OCI-LY3 (cell line): ENCODE results near the gene SCARF1.
A peak's percentile ranks its signal among the peaks of the same experiment; 100 is the strongest.

Experiments
- H2AFZ ChIP-seq: fragments of 200-600, 300-600 bp; shearing (Covaris generic); 2 replicates; pipeline ENCODE4 v1.6.0; 2014; ENCODE audit warnings: antibody characterized with exemption, low read depth, low read length
- H3K27ac ChIP-seq: fragments of 200-600, 300-600 bp; sonication (generic); 2 replicates; pipeline ENCODE4 v1.5.1; 2014; ENCODE audit warnings: mild to moderate bottlenecking, low read length, moderate library complexity, mixed read lengths
- H3K27me3 ChIP-seq: fragments of 200-600, 300-600 bp; sonication (generic); 2 replicates; pipeline ENCODE4 v1.6.1; 2014; ENCODE audit warnings: low read depth, low read length, mixed read lengths
- H3K36me3 ChIP-seq: fragments of 200-600, 300-600 bp; sonication (generic); replicated peaks from 2 replicates; pipeline ENCODE3; 2014; ENCODE audit warnings: low read depth, low read length, mixed read lengths
- H3K4me1 ChIP-seq: fragments of 300-600, 200-600 bp; sonication (generic); 2 replicates; pipeline ENCODE4 v1.6.1; 2014; ENCODE audit warnings: low read length, mixed read lengths
- H3K4me2 ChIP-seq: fragments of 200-600, 300-600 bp; sonication (generic); 2 replicates; pipeline ENCODE4 v1.6.1; 2014; ENCODE audit warnings: low read length, mixed read lengths
- H3K4me3 ChIP-seq: fragments of 300-600, 200-600 bp; sonication (generic); 2 replicates; pipeline ENCODE4 v1.5.1; 2014; ENCODE audit warnings: antibody characterized with exemption, mild to moderate bottlenecking, low read length, moderate library complexity
- H3K79me2 ChIP-seq: fragments of 300-600, 200-600 bp; shearing (Covaris generic); 2 replicates; pipeline ENCODE4 v1.6.1; 2014; ENCODE audit warnings: mild to moderate bottlenecking, low read length, mixed read lengths
- H3K9ac ChIP-seq: fragments of 300-600, 200-600 bp; shearing (Covaris generic); 2 replicates; pipeline ENCODE4 v1.6.0; 2014; ENCODE audit warnings: mild to moderate bottlenecking, low read length, moderate library complexity
- H3K9me3 ChIP-seq: fragments of 200-600, 300-600 bp; shearing (Covaris generic); 2 replicates; pipeline ENCODE4 v1.6.1; 2014; ENCODE audit warnings: low read length, mixed read lengths; ENCODE audit not compliant: insufficient read depth
- H4K20me1 ChIP-seq: fragments of 200-600, 300-600 bp; sonication (generic); 2 replicates; pipeline ENCODE4 v1.6.1; 2016; ENCODE audit warnings: low read length, mixed read lengths; ENCODE audit not compliant: insufficient read depth
- EZH2phosphoT487 ChIP-seq: fragments of 200-600 bp; shearing (Covaris generic); IDR thresholded peaks from 2 replicates; pipeline ENCODE4 v1.6.1; 2018; ENCODE audit warnings: antibody characterized with exemption, mixed run types, low read depth
- TF ChIP-seq, protein P1 (sequence below): fragments of 200-600, 300-600 bp; sonication (generic); IDR thresholded peaks from 2 replicates; pipeline ENCODE4 v1.5.1; 2014; ENCODE audit warnings: antibody characterized with exemption, low read length, low read depth

SCARF1 gene

GRCh38 chr17:1628856-1629503, 16.6 kb downstream of the SCARF1 start:
- Histone ChIP-seq H3K27me3 (peaks cover 3% of the 10 kb centered on the region), H3K4me1 (peaks cover 25% of the 10 kb centered on the region), H3K9ac (peak overlapping the region; percentile 81), H3K4me2 (peak overlapping the region; percentile 99), H3K79me2 (no peaks in the 10 kb centered on the region), H3K4me3 (peak overlapping the region; percentile 97), H3K36me3 (no peaks in the 10 kb centered on the region), H4K20me1 (no peaks in the 10 kb centered on the region), H3K27ac (peak overlapping the region; percentile 56), H3K9me3 (no peaks in the 10 kb centered on the region), H2AFZ (no peak overlapping the region; the same call in 1 of the 2 replicates)
- TF ChIP-seq, protein P1, sequence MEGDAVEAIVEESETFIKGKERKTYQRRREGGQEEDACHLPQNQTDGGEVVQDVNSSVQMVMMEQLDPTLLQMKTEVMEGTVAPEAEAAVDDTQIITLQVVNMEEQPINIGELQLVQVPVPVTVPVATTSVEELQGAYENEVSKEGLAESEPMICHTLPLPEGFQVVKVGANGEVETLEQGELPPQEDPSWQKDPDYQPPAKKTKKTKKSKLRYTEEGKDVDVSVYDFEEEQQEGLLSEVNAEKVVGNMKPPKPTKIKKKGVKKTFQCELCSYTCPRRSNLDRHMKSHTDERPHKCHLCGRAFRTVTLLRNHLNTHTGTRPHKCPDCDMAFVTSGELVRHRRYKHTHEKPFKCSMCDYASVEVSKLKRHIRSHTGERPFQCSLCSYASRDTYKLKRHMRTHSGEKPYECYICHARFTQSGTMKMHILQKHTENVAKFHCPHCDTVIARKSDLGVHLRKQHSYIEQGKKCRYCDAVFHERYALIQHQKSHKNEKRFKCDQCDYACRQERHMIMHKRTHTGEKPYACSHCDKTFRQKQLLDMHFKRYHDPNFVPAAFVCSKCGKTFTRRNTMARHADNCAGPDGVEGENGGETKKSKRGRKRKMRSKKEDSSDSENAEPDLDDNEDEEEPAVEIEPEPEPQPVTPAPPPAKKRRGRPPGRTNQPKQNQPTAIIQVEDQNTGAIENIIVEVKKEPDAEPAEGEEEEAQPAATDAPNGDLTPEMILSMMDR: peak; percentile 43
- TF ChIP-seq EZH2phosphoT487: no peak

GRCh38 chr17:1627982-1628855, 17.3 kb downstream of the SCARF1 start, which contains the start of gene SLC43A2:
Gene SLC43A2, minus strand, starts transcription at chr17:1628834. Its CDS starts 960 bp downstream, at chr17:1627874.
- no peak for TF ChIP-seq EZH2phosphoT487
- TF ChIP-seq, protein P1: no peak
- H4K20me1 ChIP-seq: no peaks in the 10 kb centered on the region
- peak within 1 kb of the TSS; percentile 97 for H3K4me3 ChIP-seq
- peak within 1 kb of the TSS; percentile 46 for H2AFZ ChIP-seq
- H3K4me1 ChIP-seq: peaks cover 25% of the 10 kb centered on the region
- no peaks in the 10 kb centered on the region for H3K9me3 ChIP-seq
- peak within 1 kb of the TSS; percentile 99 for H3K4me2 ChIP-seq
- peaks cover 3% of the 10 kb centered on the region for H3K27me3 ChIP-seq
- H3K27ac ChIP-seq: peak within 1 kb of the TSS; percentile 61
- H3K79me2 ChIP-seq: no peaks in the 10 kb centered on the region
- H3K9ac ChIP-seq: peak within 1 kb of the TSS; percentile 81
- H3K36me3 ChIP-seq: no peaks in the 10 kb centered on the region

DNA sequence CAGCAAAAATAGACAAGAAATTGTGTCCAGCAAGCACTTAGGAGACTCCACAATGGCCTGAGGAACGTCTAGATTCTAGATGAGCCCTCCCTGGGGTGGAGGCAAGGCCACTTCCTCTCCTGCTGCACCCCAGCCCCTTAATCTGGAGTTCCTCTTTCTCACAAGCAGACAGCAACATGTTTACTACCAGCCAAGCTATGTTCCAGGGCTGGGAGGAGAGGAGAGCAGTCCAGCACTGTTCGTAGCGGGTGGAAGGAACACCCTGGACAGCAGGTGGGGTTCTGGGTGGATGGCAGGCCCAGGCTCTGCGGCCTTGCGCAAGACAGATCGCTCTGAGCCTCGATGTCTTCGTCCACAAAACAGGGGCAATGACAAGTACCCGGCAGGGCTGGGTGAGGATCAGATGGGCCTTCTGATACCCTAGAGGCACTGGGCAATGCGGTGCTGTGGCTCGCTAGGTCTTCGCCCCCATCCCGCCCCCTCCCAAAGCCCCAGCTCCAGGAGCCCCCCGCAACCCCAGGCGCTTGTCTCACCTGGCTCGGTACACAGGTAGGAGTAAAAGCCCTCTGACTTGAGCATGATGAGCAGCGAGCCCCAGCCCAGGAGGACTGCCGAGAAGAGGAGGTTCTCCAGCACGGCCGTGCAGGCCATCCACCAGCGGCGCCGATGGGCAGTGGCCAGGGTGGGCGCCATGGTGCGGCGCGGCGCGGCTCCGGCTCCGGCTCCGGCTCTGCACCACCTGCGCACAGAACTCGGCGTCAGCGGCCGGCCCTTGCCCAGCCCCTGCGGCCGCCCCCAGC, 18.1 kb downstream of the SCARF1 start:
- no peak for TF ChIP-seq EZH2phosphoT487
- TF ChIP-seq, protein P1: no peak
- H3K4me3 ChIP-seq: peak overlapping the region; percentile 97
- peak overlapping the region; percentile 79 for H3K9ac ChIP-seq
- peak overlapping the region; percentile 61 for H2AFZ ChIP-seq
- H3K27ac ChIP-seq: peak overlapping the region; percentile 33
- H3K79me2 ChIP-seq: no peaks in the 10 kb centered on the region
- H3K4me1 ChIP-seq: peaks cover 25% of the 10 kb centered on the region
- no peaks in the 10 kb centered on the region for H3K36me3 ChIP-seq
- H3K4me2 ChIP-seq: peak overlapping the region; percentile 97
- H3K27me3 ChIP-seq: peaks cover 3% of the 10 kb centered on the region
- H3K9me3 ChIP-seq: no peaks in the 10 kb centered on the region
- no peaks in the 10 kb centered on the region for H4K20me1 ChIP-seq
